ENCODE measurements around the gene BCORL1.

Gene BCORL1

GRCh38 chrX:130034178-130034577 lies 51.7 kb downstream of the BCORL1 start:
- Histone ChIP-seq H3K27me3 (ENCODE audit: insufficient read depth, low read depth) (no peaks in the 10 kb centered on the region), H3K27ac (no peak overlapping the region), H3K36me3 (ENCODE audit: insufficient read depth) (no peaks in the 10 kb centered on the region), H3K9ac (no peak overlapping the region), H2AFZ (ENCODE audit: low read depth) (no peak overlapping the region), H3K79me2 (ENCODE audit: insufficient read depth, low read depth) (no peaks in the 10 kb centered on the region), H3K4me2 (no peak overlapping the region), H3K4me1 (ENCODE audit: low read depth, poor library complexity, severe bottlenecking) (no peaks in the 10 kb centered on the region), H3K4me3 (IDR thresholded peaks at IDR 0.05; ENCODE audit: insufficient read depth, low read depth, low read length) (no peak overlapping the region), H4K20me1 (ENCODE audit: insufficient read depth) (no peaks in the 10 kb centered on the region)
- no peak for TF ChIP-seq CTCF (conservative IDR thresholded peaks at IDR 0.05; ENCODE audit: low read depth, low read length)

- no peak overlapping the region for H2AFZ ChIP-seq (ENCODE audit: low read depth)
- no peaks in the 10 kb centered on the region for H4K20me1 ChIP-seq (ENCODE audit: insufficient read depth)
- H3K9ac ChIP-seq = no peak overlapping the region
- H3K79me2 ChIP-seq (ENCODE audit: insufficient read depth, low read depth) = no peaks in the 10 kb centered on the region
- no peak for TF ChIP-seq CTCF (conservative IDR thresholded peaks at IDR 0.05; ENCODE audit: low read depth, low read length)
- no peak overlapping the region for H3K4me3 ChIP-seq (IDR thresholded peaks at IDR 0.05; ENCODE audit: insufficient read depth, low read depth, low read length)
- no peaks in the 10 kb centered on the region for H3K4me1 ChIP-seq (ENCODE audit: low read depth, poor library complexity, severe bottlenecking)
- H3K27ac ChIP-seq = no peak overlapping the region
- no peaks in the 10 kb centered on the region for H3K27me3 ChIP-seq (ENCODE audit: insufficient read depth, low read depth)
- no peak overlapping the region for H3K4me2 ChIP-seq
- no peaks in the 10 kb centered on the region for H3K36me3 ChIP-seq (ENCODE audit: insufficient read depth)
Measured at GRCh38 chrX:130039847-130040246, 57.4 kb downstream of the BCORL1 start.

DNA sequence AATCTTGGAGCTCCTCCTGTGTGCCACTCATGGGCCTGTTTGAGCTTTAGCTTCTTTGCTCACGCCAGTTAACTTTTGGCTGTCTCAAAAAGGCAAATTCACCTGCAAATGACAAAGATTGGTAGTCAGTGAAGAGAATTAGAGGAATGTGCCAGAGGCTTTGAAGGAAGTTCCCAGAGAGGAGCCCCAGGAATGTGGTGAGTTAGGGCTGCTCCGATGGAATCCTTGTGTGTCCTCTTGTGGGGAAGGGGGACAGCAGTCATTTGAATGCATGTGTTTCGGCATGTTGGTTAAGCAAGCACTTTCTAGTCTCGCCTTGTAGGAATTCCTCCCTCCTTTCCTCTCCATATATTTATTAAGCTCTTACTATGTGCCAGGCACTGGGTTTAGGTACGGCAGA lies 65.0 kb downstream of the BCORL1 start:
- no peaks in the 10 kb centered on the region for H4K20me1 ChIP-seq (ENCODE audit: insufficient read depth)
- H3K27ac ChIP-seq = no peak overlapping the region
- H3K36me3 ChIP-seq (ENCODE audit: insufficient read depth) = no peaks in the 10 kb centered on the region
- no peaks in the 10 kb centered on the region for H3K79me2 ChIP-seq (ENCODE audit: insufficient read depth, low read depth)
- no peak overlapping the region for H2AFZ ChIP-seq (ENCODE audit: low read depth)
- TF ChIP-seq CTCF (conservative IDR thresholded peaks at IDR 0.05; ENCODE audit: low read depth, low read length) = no peak
- H3K27me3 ChIP-seq (ENCODE audit: insufficient read depth, low read depth) = no peaks in the 10 kb centered on the region
- no peak overlapping the region for H3K4me3 ChIP-seq (IDR thresholded peaks at IDR 0.05; ENCODE audit: insufficient read depth, low read depth, low read length)
- no peak overlapping the region for H3K9ac ChIP-seq
- H3K4me1 ChIP-seq (ENCODE audit: low read depth, poor library complexity, severe bottlenecking) = no peaks in the 10 kb centered on the region
- H3K4me2 ChIP-seq = no peak overlapping the region

DNA sequence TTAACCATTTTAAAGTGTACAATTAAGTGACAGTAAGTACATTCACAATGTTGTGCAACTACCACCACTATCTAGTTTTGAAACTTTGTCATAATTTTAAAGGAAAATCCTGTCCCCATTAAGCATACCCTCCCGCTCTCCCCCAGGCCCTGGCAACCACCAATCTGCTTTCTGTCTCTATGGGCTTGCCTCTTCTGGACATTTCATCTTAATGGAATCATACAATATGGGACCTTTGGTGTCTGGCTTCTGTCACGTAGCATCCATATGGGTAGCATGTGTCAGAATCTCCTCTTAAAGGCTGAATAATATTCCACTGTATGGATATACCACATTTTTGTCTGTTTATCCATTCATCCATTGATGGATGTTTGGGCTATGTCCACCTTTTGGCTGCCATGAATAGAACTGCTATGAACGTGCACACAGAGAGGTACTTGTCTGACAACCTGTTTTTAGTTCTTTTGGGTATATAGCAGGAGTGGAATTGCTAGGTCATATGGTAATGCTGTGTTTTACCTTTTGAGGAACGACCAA lies 66.3 kb downstream of the BCORL1 start:
- H2AFZ ChIP-seq (ENCODE audit: low read depth) = no peak overlapping the region
- no peak overlapping the region for H3K4me2 ChIP-seq
- no peaks in the 10 kb centered on the region for H3K27me3 ChIP-seq (ENCODE audit: insufficient read depth, low read depth)
- no peak for TF ChIP-seq CTCF (conservative IDR thresholded peaks at IDR 0.05; ENCODE audit: low read depth, low read length)
- H3K79me2 ChIP-seq (ENCODE audit: insufficient read depth, low read depth) = no peaks in the 10 kb centered on the region
- no peak overlapping the region for H3K4me3 ChIP-seq (IDR thresholded peaks at IDR 0.05; ENCODE audit: insufficient read depth, low read depth, low read length)
- H3K9ac ChIP-seq = no peak overlapping the region
- no peaks in the 10 kb centered on the region for H3K36me3 ChIP-seq (ENCODE audit: insufficient read depth)
- H4K20me1 ChIP-seq (ENCODE audit: insufficient read depth) = no peaks in the 10 kb centered on the region
- no peaks in the 10 kb centered on the region for H3K4me1 ChIP-seq (ENCODE audit: low read depth, poor library complexity, severe bottlenecking)
- no peak overlapping the region for H3K27ac ChIP-seq
